ENCODE measurements around the gene CCM2.

Gene CCM2

DNA sequence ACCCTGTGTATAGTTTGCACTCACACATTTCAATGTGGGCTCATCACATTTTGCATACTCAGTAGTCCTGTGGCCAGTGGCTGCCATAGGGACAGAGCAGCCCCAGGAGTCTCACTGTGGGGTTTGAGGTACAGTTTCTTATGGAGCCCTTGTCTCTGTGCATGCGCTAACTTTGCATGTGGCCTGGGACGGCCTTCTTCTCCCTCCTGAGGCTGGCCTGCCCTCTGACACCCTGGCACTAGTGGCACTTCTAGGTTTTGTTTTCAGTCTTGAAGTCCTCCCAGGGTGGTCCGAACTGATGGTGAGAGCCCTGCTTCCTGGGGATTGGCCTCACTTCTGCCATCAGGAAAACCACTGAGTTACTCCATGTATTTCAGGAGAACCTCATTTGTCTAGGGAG, 67.6 kb downstream of the CCM2 start:
- no peak for DNase-seq (ENCODE audit: low read depth)

DNA sequence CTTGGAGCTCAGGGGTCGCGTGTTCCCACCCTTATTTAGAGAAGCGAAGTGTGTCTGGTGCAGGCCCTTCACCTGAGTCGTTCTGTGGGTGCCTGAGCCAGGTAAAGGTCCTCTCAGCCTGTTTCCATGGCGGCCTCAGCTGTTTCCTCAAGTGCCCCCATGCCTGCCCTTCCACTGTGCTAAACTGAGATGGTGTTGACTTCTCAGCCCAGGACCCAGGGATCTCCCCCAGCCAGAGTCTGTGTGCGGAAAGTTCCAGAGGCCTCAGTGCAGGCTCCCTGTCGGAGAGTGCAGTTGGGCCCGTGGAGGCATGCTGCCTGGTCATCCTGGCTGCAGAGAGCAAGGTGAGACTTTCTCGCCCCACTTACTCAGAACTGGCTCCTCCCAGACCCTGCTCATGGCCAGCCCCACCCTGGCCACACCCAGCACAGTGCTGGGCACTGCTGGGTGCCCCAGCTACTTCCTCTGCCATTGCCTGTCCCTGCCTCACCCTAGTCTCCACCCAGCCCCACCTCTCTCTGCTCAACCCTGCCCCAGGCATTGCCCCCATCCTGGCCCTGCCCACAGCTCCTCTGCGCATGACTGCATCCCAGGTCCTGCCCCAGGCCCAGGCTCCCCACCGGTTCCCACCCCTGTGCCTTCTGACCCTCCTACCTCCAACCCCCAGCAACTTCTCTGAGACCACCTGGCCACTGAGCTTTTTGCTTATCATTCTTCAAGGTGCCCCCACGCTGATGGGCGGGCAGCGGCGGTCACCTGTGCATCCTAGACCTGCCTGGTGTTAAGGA, 68.4 kb downstream of the CCM2 start:
- no peak for DNase-seq (ENCODE audit: low read depth)

DNA sequence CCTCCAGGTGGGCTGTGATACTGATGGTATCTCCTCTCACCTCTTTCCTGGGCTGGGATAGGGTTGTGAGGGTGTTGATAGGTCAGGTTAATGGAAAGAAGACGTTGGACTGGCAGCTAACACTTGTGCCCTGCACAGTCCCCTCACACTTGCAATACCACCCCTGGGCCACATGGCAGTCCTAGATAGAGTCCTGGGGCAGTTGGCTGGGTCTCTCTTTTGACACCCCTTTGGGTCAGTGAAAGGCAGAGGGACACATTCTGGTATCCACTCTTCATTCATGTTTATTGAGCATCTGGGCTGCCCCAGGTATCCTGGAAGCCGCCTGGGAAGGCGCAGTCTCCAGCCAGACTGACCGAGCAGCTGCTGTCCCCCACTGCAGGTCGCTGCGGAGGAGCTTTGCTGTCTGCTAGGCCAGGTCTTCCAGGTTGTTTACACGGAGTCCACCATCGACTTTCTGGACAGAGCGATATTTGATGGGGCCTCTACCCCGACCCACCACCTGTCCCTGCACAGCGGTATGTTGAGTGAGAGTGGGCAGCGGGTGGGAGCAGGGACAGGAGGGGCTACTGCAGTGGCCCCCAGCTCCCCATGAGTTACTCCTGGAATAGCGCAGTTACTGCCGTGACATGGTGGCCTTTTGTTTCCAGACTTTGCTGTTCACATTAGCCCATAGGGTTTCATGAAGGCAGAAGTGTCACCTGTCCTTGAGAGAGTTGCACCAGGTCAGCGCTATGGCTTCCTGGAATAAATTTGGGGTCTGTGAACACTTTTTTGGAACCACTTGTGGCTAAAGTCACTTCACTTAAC, 69.6 kb downstream of the CCM2 start:
- DNase-seq (ENCODE audit: low read depth), result no peak

DNA sequence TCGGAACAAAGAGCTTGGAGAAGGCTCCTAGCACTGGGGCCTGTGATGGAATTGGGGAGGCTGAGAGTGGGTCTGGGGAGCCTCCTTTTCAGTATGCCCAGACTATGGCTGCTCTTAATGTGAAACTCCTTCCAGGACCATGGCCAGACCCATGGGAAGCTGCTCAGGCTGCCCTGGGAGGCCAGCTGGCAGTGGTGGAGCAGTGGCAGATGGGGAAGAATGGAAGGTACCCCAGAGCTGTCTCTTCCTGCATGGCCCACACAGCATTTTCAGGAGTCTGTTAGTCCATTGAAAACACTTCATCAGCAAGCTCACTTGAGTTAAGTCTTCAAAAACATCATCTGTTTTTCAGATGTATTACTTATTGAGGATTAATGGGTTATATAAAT, 70.2 kb downstream of the CCM2 start:
- no peak for DNase-seq (ENCODE audit: low read depth)

DNA sequence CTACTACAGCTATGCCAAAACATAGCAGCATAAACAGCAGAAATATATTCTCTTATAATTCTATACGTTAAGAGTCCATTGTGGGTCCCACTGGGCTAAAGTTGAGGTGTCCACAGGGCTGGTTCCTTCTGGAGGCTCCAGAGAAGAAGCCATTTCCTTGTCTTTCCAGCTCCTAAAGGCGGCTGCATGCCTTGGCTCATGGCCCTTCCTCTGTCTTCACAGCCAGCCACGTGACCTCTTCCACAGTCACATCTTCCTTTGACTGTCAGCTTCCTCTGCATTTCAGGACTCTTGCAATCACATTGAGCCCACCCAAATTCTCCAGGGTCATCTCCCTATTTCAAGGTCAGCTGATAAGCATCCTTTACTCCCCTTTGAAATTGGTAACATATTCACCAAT, 71.5 kb downstream of the CCM2 start:
- no peak for DNase-seq (ENCODE audit: low read depth)

DNA sequence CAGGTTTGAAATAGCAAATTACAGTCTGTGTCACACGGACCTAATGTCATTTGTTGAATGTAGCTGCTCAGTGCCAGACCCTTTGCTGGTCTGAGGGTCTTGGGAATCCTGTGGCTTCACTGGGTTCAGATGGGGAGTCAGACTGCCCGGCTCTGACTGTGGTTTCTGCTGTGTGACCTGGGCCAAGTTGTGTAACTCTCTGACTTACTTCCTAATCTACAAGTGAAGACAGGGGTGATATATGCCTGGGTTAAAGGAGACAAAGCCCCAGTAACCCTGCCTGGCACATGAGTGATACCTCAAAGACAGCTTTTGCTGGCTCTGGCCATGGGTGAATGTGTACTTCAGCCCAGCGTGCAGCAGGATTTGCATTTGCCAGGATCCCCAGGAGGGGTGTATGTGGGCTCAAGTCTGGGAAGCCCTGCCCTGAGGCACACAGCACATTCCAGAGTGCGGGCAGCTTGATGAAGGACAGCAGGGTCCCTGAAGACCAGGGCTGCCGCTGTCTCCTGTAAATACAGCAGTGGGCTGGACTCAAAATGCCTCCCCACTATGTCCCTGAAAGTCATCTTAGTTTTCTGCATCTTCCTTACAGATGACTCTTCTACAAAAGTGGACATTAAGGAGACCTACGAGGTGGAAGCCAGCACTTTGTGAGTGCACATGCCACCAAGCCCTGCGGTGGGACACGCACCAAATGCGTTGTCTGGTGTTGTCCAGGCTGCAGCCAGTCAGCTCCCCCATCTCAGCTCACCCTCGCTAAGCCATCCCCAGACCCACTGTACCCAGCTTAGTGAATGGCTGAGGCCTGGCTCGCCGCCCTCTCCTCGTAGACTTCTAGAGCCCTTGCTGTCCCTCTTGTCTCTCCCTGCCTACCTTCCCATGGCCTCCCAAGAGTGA, 72.4 kb downstream of the CCM2 start:
- DNase-seq (ENCODE audit: low read depth), result no peak

DNA sequence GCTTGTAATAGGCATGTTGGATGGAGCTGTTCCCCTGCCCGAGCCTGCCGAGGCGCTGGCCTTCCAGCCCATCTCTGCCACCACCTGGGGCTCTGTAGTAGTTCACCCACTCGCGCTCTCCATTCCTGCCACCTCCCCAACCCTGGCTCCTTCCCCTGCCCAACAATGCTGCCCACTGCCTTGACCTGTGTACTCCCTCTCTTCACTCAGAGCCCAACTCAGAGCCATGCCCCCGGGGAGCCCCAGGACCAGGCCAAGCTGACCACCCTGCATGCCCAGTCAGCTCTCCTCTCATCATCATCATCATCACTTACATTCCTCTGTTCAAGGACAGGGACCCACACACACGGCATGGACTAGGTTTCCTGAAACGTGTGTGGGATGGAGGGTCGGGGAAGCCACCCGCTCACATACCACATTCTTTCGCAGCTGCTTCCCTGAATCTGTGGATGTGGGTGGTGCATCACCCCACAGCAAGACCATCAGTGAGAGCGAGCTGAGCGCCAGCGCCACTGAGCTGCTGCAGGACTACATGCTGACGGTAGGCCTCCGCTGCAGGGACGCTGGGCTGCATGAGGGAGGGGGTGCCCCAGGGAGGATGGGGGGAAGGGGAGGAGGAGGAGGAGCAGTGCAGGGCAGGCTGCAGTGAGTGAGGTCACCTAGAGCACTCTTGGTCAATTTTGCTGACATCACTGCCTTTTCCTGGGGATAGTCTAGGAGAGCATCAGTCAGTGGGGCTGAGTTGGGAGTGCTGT, 73.2 kb downstream of the CCM2 start:
- DNase-seq (ENCODE audit: low read depth), result no peak

DNA sequence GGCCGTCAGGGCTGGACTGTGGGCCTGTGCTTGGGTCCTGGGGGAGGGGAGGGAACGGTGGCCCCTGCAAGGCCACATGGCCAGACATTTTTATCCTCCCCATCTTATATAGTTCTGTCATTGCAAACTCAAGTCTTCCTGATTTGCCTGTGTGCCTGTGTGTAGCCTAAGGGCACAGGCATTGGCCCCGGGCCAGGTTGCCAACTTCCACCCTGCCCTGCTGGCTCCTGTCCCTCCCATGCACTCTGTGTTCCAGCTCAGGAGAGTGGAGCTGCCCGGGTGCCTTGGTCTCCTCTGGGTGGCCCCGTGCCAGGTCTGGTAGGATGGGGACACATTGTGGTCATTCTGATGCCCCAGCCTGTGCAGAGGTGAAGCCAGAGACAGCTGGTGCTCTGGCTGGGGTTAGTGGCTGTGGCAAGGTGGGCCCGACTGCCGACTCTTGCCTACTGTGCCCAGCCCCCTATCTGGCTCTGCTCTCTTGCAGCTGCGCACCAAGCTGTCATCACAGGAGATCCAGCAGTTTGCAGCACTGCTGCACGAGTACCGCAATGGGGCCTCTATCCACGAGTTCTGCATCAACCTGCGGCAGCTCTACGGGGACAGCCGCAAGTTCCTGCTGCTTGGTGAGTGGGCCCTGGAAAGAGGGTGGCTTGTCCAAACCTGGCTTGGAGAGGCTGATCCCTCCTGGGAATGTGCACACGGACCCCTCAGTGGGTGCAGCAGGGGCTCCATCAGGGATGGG, 74.0 kb downstream of the CCM2 start:
- DNase-seq (ENCODE audit: low read depth), result no peak

DNA sequence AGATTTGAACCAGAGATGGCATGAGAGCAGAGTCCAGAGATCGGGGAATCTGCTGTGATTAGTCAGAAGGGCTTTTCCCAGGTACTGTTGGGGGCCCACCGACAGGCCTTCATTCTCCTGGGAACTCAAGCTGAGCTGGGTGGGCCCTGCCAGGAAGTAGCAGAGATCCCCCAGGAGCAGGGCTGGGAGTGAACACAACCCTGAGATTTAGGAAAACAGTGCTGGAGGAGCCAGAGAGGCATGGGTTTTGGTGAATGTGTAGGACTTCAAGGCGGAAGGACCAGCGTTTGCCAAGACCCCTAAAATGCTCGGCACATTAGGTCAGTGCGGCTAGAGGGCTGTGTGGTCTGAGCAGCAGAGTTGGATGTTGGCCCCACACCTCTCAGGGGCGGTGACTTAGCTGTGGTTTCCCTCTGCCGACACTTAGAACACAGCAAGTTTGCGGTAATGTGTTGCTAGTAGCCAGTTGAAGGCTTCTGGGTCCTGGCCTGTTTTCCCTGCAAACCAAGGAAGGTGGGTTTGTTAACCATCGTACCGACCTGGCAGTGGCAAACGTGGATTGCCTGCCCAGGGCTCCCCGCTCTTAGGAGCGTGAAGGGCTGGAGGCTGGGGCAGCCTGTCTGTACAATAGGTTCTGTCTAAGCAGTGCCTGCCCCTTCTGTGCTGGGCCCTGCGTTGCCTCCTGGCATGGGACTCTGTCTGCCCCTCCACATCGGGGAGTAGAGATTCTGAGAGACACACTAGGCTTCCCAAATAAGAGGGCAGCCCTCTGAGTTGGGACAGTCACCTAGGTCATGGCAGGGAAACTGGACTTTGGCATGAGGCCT, 74.7 kb downstream of the CCM2 start:
- no peak for DNase-seq (ENCODE audit: low read depth)

DNA sequence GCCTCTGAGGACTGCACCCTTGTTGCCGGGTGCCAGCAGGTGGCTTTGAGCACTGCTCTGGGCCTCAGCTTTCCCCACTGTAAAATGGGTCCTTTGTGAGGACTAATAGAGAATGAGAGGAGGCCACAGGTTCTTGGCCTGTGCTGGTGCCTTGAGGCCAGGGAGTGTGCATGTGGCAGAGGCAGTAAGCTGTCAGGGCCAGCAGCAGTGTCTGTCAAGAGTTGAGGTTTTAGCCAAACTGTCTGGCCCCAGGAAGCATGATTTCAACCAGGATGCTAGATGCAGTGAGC, 75.3 kb downstream of the CCM2 start:
- DNase-seq (ENCODE audit: low read depth), result no peak

DNA sequence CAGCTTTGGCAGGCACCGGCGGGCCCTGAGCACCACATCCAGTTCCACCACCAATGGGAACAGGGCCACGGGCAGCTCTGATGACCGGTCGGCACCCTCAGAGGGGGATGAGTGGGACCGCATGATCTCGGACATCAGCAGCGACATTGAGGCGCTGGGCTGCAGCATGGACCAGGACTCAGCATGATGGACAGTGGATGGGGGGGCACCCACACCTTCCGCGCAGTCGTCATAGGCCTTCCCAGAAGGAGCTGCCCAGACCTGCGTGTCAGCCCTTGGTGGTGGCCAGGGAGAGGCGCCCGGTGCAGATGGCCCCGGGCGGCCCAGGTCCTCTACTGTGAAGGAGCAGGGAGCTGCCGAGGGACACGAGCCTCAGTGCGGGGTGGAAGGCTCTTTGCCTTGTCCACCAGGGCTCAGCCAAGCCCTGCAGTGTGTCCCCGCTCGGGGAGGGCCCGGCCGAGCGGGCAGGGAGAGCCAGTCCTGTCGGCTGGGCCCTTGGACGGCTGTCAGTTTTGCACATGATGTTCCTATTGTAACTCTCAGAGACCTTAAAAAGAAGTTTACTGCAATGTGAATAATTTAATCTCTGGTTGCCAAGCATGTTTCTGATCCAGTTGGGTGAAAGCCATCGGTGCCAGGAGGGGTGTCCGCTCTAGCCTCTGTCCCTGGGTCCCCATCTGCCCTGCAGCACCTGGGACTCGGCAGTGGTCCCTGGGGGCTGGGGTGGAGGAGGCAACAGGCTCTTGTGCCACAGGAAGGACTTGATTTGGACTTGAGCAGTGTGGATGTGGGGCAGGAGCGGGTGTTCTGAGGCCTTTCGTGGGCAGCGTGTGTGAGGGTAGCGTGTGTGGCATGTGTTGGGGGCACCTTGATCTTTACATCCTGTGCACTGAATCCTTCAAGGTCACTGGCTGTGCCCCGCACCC, 76.1 kb downstream of the CCM2 start:
- DNase-seq (ENCODE audit: low read depth), result no peak

DNA sequence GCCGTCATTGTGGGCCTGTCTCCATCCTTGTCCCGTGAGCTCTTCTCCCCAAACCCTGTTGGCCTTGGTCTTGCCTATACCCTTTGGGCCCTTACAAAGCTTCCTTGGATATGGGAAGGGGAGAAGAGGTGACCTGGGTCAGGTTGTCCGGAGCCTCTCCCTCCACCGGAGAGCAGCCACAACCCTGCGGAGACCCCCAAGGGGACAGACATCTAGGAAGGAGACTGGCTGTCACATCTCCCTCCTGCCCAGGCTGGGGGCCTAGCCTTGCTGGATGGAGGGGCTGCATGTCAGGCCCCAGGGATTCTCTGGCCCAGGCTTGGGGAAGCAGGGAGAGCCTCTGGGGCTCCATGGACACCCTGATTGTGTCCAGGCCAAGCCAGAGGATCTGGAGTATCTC, 76.9 kb downstream of the CCM2 start:
- DNase-seq (ENCODE audit: low read depth), result no peak

DNA sequence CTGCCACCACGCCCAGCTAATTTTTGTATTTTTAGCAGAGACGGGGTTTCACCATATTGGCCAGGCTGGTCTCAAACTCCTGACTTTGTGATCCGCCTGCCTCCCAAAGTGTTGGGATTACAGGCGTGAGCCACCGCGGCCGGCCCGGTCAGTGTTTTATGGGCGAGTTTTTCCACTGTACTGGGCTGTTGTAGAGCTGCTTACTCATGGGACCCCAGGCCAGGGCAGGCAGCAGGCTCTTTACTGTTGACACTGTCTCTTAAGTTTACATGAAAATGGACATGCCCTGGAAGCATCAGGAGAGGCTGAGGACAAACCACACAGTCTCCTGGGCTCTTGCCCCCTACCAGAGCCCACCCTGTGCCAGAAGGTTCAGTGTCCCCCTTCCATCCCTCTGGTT, 77.6 kb downstream of the CCM2 start:
- no peak for DNase-seq (ENCODE audit: low read depth)

DNA sequence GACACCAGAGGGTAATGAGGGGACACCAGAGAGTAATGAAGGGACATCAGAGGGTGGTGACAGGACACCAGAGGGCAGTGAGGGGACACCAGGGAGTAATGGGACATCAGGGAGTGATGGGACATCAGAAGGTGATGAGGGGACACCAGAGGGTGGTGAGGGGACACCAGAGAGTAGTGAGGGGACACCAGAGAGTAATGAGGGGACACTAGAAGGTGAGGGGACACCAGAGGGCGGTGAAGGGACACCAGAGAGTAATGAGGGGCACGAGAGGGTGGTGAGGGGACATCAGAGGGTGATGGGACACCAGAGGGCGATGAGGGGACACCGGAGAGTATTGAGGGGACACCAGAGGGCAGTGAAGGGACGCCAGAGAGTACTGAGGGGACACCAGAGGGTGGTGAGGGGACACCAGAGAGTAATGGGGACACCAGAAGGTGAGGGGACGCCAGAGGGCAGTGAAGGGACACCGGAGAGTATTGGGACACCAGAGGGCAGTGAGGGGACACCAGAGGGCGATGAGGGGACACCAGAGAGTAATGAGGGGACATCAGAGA, 78.2 kb downstream of the CCM2 start:
- no peak for DNase-seq (ENCODE audit: low read depth)

DNA sequence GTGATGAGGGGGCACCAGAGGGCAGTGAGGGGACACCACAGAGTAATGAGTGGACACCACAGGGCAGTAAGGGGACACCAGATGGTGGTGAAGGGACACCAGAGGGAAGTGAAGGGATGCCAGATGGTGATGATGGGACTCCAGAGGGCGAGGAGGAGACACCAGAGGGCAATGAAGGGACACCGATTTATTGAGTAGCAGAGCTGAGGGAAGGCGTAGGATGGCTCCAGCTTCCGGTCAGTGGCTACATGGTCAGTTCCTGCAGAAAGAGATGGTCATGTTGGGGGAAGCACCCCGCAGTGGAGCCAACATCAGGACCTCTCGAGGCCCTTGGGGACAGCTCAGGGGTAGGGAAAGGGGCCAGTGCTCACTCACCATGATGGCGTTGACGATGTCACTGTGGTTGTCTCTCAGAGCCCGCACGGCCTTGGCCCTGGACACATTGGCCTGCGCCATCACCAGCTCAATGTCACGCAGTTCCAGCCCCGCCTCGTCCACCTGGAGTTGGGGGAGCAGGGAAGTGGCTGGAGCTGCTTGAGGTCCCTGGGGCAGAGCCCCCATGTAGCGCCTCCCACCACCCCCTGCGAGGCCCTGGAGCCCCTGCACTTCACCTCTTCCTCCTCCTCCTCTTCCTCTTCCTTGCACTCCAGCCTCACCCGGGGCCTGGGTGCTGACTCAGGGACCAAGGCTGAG, 80.4 kb downstream of the CCM2 start:
- DNase-seq (ENCODE audit: low read depth), result no peak

DNA sequence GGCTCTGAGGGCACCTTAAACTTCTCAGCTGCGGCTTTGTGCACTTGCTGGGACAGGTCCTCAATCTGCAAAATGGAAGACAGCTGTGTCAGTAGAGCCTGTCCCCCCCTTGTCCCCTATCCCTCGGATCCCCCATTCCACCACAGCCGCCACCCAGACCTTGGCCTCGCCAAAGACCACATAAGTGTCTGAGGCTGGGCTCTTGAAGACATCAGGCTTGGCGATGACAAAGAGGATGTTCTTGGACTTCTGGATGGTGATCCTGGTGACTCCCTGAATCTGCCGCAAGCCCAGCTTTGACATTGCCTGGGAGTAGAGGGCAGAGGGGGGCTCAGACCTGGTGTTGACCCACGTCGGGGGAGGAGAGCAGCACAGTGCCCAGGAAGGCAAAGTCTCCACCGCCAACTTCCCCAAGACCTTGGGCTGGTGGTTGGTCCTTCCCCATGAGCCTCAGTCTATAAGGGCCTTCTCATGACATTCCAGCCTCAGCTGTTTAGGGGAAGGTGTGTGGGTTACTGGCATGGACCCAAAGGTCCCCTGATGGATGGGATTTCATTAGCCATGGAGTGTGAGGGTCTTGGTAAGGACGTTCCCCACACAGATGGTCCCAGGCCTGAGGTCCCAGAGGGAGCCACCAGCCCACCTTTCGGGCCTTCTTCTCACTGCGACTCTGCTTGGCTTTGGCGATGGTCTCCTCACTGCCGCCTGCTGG, 81.1 kb downstream of the CCM2 start:
- no peak for DNase-seq (ENCODE audit: low read depth)

DNA sequence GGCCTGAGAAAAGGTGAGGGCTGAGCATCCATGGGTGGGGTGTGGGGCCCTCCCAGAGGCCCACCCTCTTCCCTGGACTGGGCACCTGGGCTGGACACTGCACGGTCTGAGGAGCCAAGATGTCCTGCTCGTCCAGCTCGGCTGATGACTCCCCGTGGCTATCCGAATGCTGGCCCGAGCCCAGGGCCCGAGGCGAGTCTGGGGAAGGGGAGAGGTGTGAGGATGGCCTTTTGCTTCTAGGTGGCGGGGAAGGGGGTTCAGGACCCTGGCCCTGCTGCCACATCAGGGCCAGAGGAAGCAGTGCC, 81.6 kb downstream of the CCM2 start:
- no peak for DNase-seq (ENCODE audit: low read depth)
